GM23338 (cell line): ENCODE measurements around the gene UQCRH.

ENCODE experiments used
- CREB1 ChIP-seq: fragments of 250-450 bp; sonication (Bioruptor Pico); IDR thresholded peaks from 2 replicates; pipeline ENCODE4 v1.5.0; 2020; ENCODE audit warnings: low read depth, mild to moderate bottlenecking, moderate library complexity
- EZH2 ChIP-seq: fragments of 200-600 bp; sonication (generic); IDR thresholded peaks from one replicate; pipeline ENCODE4 v1.8.0; 2017; ENCODE audit warnings: antibody characterized with exemption, mild to moderate bottlenecking, low read depth; ENCODE audit not compliant: unreplicated experiment
- EZH2phosphoT487 ChIP-seq: fragments of 200-600 bp; sonication (generic); IDR thresholded peaks from one replicate; pipeline ENCODE4 v1.8.1; 2018; ENCODE audit warnings: antibody characterized with exemption; ENCODE audit not compliant: unreplicated experiment
- JUNB ChIP-seq: IDR thresholded peaks from one replicate; pipeline ENCODE4 v1.6.1; 2016; ENCODE audit warnings: antibody characterized with exemption; ENCODE audit not compliant: unreplicated experiment
- POLR2AphosphoS5 ChIP-seq: IDR thresholded peaks from 2 replicates; pipeline ENCODE4 v1.6.1; 2016; ENCODE audit warnings: antibody characterized with exemption, low read depth
- ZNF114 ChIP-seq: fragments of 250-450 bp; sonication (Bioruptor Pico); IDR thresholded peaks from 2 replicates; pipeline ENCODE4 v1.5.0; 2020; ENCODE audit warnings: mild to moderate bottlenecking, moderate library complexity
- ZNF331 ChIP-seq: fragments of 250-450 bp; sonication (Bioruptor Pico); IDR thresholded peaks from 2 replicates; pipeline ENCODE4 v1.5.0; 2020; ENCODE audit warnings: low read depth, mild to moderate bottlenecking, moderate library complexity
- TF ChIP-seq, protein P1 (sequence below), 2 experiments: fragments of 200-600 bp in 1 of 2; sonication (generic) in 1 of 2; conservative IDR thresholded peaks; 2 replicates each; pipeline versions ENCODE4 v1.5.1 to v1.6.1; 2016 to 2017; ENCODE audit warnings: antibody characterized with exemption in 2 of 2, low read depth in 2 of 2, mild to moderate bottlenecking in 2 of 2, moderate library complexity in 1 of 2
- TF ChIP-seq, protein P2 (sequence below): IDR thresholded peaks from one replicate; pipeline ENCODE4 v1.6.1; 2018; ENCODE audit warnings: antibody characterized with exemption; ENCODE audit not compliant: unreplicated experiment

DNA sequence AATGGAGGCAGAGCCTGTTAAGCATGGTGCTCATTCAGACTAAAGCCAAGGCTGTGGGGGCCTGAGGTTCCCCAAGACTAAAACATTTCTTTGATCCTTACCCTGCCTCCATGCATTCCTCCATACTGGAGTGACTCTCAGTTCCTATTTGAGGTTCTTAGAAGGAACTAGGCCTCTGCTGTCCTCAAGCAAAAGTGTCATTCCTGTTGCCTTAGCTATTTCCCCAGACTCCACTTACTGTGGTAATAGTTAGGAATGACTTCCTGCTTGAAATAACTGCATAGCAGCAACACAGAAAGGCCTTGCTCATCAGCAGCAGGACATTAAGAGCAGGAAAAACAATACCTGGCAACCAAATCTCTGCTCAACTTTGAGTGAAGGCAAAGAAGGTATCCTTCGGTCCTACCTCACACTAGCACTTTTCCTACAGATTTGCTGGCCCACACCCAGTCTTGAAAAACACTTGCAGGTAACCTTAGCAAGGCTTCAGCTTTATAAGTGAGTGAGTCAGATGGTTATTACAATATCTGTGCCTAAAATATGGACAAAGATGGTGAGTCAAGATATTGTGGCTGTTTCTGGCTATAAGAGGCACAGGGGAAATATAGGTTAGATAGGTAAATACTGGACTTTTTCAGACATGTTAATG is 14.9 kb upstream of the UQCRH start:
- TF ChIP-seq, protein P1, sequence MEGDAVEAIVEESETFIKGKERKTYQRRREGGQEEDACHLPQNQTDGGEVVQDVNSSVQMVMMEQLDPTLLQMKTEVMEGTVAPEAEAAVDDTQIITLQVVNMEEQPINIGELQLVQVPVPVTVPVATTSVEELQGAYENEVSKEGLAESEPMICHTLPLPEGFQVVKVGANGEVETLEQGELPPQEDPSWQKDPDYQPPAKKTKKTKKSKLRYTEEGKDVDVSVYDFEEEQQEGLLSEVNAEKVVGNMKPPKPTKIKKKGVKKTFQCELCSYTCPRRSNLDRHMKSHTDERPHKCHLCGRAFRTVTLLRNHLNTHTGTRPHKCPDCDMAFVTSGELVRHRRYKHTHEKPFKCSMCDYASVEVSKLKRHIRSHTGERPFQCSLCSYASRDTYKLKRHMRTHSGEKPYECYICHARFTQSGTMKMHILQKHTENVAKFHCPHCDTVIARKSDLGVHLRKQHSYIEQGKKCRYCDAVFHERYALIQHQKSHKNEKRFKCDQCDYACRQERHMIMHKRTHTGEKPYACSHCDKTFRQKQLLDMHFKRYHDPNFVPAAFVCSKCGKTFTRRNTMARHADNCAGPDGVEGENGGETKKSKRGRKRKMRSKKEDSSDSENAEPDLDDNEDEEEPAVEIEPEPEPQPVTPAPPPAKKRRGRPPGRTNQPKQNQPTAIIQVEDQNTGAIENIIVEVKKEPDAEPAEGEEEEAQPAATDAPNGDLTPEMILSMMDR (conservative IDR thresholded peaks at IDR 0.05; ENCODE audit: low read depth in 2 of 2) = no peak
- TF ChIP-seq ZNF331 = no peak
- no peak for TF ChIP-seq POLR2AphosphoS5
- TF ChIP-seq EZH2 = no peak
- TF ChIP-seq, protein P2, sequence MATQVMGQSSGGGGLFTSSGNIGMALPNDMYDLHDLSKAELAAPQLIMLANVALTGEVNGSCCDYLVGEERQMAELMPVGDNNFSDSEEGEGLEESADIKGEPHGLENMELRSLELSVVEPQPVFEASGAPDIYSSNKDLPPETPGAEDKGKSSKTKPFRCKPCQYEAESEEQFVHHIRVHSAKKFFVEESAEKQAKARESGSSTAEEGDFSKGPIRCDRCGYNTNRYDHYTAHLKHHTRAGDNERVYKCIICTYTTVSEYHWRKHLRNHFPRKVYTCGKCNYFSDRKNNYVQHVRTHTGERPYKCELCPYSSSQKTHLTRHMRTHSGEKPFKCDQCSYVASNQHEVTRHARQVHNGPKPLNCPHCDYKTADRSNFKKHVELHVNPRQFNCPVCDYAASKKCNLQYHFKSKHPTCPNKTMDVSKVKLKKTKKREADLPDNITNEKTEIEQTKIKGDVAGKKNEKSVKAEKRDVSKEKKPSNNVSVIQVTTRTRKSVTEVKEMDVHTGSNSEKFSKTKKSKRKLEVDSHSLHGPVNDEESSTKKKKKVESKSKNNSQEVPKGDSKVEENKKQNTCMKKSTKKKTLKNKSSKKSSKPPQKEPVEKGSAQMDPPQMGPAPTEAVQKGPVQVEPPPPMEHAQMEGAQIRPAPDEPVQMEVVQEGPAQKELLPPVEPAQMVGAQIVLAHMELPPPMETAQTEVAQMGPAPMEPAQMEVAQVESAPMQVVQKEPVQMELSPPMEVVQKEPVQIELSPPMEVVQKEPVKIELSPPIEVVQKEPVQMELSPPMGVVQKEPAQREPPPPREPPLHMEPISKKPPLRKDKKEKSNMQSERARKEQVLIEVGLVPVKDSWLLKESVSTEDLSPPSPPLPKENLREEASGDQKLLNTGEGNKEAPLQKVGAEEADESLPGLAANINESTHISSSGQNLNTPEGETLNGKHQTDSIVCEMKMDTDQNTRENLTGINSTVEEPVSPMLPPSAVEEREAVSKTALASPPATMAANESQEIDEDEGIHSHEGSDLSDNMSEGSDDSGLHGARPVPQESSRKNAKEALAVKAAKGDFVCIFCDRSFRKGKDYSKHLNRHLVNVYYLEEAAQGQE = no peak
- TF ChIP-seq EZH2phosphoT487 = no peak
- TF ChIP-seq ZNF114 (CRISPR knock-in tag) = no peak
- TF ChIP-seq CREB1 (CRISPR knock-in tag) = no peak
- no peak for TF ChIP-seq JUNB
